ENCODE results near the gene GH2. TPM values are rescaled to one million over a fixed set of nuclear protein-coding genes. Genes with fewer than 3 reads are reported as not detected.
"Not testable (repeated sequence)": the region's sequence is repeated elsewhere in the genome, so short reads cannot be mapped to it uniquely, and the experiment has no call there.

GH2 gene
- total RNA-seq, 2 experiments from 2014 or later = not detected

- H3K9me3 ChIP-seq (ENCODE audit: low read length) = no peaks in the 10 kb centered on the region
- no peaks in the 10 kb centered on the region for H3K79me2 ChIP-seq (ENCODE audit: insufficient read depth, low read depth, low read length)
- no peak overlapping the region for H3K4me3 ChIP-seq (ENCODE audit: low read depth, low read length, poor library complexity, severe bottlenecking)
- peaks cover 54% of the 10 kb centered on the region for H3K4me1 ChIP-seq (ENCODE audit: insufficient read depth, low read length, poor library complexity, severe bottlenecking)
- H3K27ac ChIP-seq (ENCODE audit: low read depth, low read length, poor library complexity, severe bottlenecking) = no peak overlapping the region
- no TSS peak for BruUV-seq (replicated peaks)
- TF ChIP-seq CTCF (conservative IDR thresholded peaks at IDR 0.05; ENCODE audit: low read length) (no peak), EZH2phosphoT487 (IDR thresholded peaks at IDR 0.05; ENCODE audit: borderline replicate concordance, low read depth, low read length) (no peak)
- no peaks in the 10 kb centered on the region for H3K36me3 ChIP-seq (ENCODE audit: insufficient read depth, low read length)
- POLR2A ChIA-PET = interaction anchor here (4.8 kb wide), 1 partner anchor 29 kb away, joined by 52 read pairs; no protein-coding TSS in a partner anchor
- intact Hi-C loops (cut with micrococcal nuclease; ENCODE audit: unreplicated experiment) = loop anchor here (5.0 kb wide), 1 partner anchor 215 kb away; the partner anchor contains the start of gene ERN1
- no peaks in the 10 kb centered on the region for H3K9me2 ChIP-seq (ENCODE audit: insufficient read depth, low read length)
- no peak overlapping the region for H3K4me2 ChIP-seq (ENCODE audit: low read length)
- no peaks in the 10 kb centered on the region for H4K20me1 ChIP-seq (ENCODE audit: insufficient read depth, low read length)
- no peak for DNase-seq (ENCODE audit: low spot score)
- no peak overlapping the region for H2AFZ ChIP-seq (ENCODE audit: low read length)
- CTCF ChIA-PET (ENCODE audit: unreplicated experiment) = interaction anchor here (3.2 to 3.7 kb wide), 2 partner anchors 29 to 32 kb away, joined by 55 to 94 read pairs; no protein-coding TSS in a partner anchor
Measured at GRCh38 chr17:63917646-63918045, 35.9 kb upstream of the GH2 start.

GRCh38 chr17:63917206-63917605, 35.5 kb upstream of the GH2 start:
- not testable (repeated sequence) for H3K9me2 ChIP-seq (ENCODE audit: insufficient read depth, low read length); H3K4me3 ChIP-seq (ENCODE audit: low read depth, low read length, poor library complexity, severe bottlenecking); H3K27ac ChIP-seq (ENCODE audit: low read depth, low read length, poor library complexity, severe bottlenecking); H2AFZ ChIP-seq (ENCODE audit: low read length); H3K36me3 ChIP-seq (ENCODE audit: insufficient read depth, low read length); H3K79me2 ChIP-seq (ENCODE audit: insufficient read depth, low read depth, low read length); H4K20me1 ChIP-seq (ENCODE audit: insufficient read depth, low read length); H3K4me2 ChIP-seq (ENCODE audit: low read length); H3K9me3 ChIP-seq (ENCODE audit: low read length); BruUV-seq (replicated peaks); DNase-seq (ENCODE audit: low spot score)
- H3K4me1 ChIP-seq (ENCODE audit: insufficient read depth, low read length, poor library complexity, severe bottlenecking) = peaks cover 49% of the 10 kb centered on the region
- ChIA-PET CTCF (ENCODE audit: unreplicated experiment) (interaction anchor here (3.7 kb wide), 1 partner anchor 29 kb away, joined by 94 read pairs; no protein-coding TSS in a partner anchor), POLR2A (interaction anchor here (4.8 kb wide), 1 partner anchor 29 kb away, joined by 52 read pairs; no protein-coding TSS in a partner anchor)
- intact Hi-C loops (cut with micrococcal nuclease; ENCODE audit: unreplicated experiment) = loop anchor here (5.0 kb wide), 1 partner anchor 215 kb away; the partner anchor contains the start of gene ERN1

- peak overlapping the region; percentile 71 for H3K4me2 ChIP-seq (ENCODE audit: low read length)
- H3K27ac ChIP-seq (ENCODE audit: low read depth, low read length, poor library complexity, severe bottlenecking) = peak overlapping the region; percentile 50
- H3K9me3 ChIP-seq (ENCODE audit: low read length) = no peaks in the 10 kb centered on the region
- H2AFZ ChIP-seq (ENCODE audit: low read length) = no peak overlapping the region
- TF ChIP-seq EZH2phosphoT487 (IDR thresholded peaks at IDR 0.05; ENCODE audit: borderline replicate concordance, low read depth, low read length) (no peak), CTCF (conservative IDR thresholded peaks at IDR 0.05; ENCODE audit: low read length) (no peak)
- intact Hi-C loops (cut with micrococcal nuclease; ENCODE audit: unreplicated experiment) = loop anchor here (5.0 kb wide), 1 partner anchor 216 kb away; the partner anchor contains the start of gene ERN1
- CTCF ChIA-PET (ENCODE audit: unreplicated experiment) = interaction anchor here (1.4 to 1.5 kb wide), 2 partner anchors 38 to 217 kb away, joined by 3 to 4 read pairs; no protein-coding TSS in a partner anchor
- H3K36me3 ChIP-seq (ENCODE audit: insufficient read depth, low read length) = no peaks in the 10 kb centered on the region
- no peaks in the 10 kb centered on the region for H3K79me2 ChIP-seq (ENCODE audit: insufficient read depth, low read depth, low read length)
- H3K4me1 ChIP-seq (ENCODE audit: insufficient read depth, low read length, poor library complexity, severe bottlenecking) = peaks cover 45% of the 10 kb centered on the region
- H3K4me3 ChIP-seq (ENCODE audit: low read depth, low read length, poor library complexity, severe bottlenecking) = no peak overlapping the region
- no TSS peak for BruUV-seq (replicated peaks)
- no peaks in the 10 kb centered on the region for H3K9me2 ChIP-seq (ENCODE audit: insufficient read depth, low read length)
- DNase-seq (ENCODE audit: low spot score) = no peak
- POLR2A ChIA-PET = interaction anchor here (0.6 to 1.4 kb wide), 2 partner anchors 34 to 154 kb away, joined by 7 read pairs; no protein-coding TSS in a partner anchor
- H4K20me1 ChIP-seq (ENCODE audit: insufficient read depth, low read length) = no peaks in the 10 kb centered on the region
Measured at GRCh38 chr17:63916566-63917185, 34.9 kb upstream of the GH2 start.

DNA sequence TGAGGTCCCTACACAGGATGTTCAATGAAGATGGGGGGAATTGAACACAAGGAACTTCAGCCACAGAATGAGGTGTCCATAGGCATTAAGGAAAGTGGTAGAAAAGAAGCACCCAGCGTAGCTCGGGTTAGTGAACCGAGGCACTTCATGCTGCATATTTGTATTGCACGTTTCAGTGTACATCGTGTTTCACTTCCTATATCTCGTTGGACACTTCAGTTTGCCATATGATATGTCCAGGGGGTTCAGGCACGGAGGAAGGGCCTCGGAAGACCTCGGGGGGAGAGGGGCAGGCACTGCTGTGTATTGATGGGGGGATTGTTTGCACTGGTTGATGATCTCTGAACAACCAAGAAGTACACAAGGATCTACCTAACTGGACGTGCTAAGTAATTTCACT, 34.0 kb upstream of the GH2 start:
- Histone ChIP-seq H3K4me2 (ENCODE audit: low read length) (peak overlapping the region; percentile 71), H2AFZ (ENCODE audit: low read length) (peak overlapping the region; percentile 83; the same call in 1 of the 2 replicates), H3K4me1 (ENCODE audit: insufficient read depth, low read length, poor library complexity, severe bottlenecking) (peaks cover 37% of the 10 kb centered on the region), H3K4me3 (ENCODE audit: low read depth, low read length, poor library complexity, severe bottlenecking) (peak overlapping the region; percentile 41), H3K27ac (ENCODE audit: low read depth, low read length, poor library complexity, severe bottlenecking) (peak overlapping the region; percentile 50)
- not testable (repeated sequence) for H3K79me2 ChIP-seq (ENCODE audit: insufficient read depth, low read depth, low read length); H4K20me1 ChIP-seq (ENCODE audit: insufficient read depth, low read length); BruUV-seq (replicated peaks); H3K9me2 ChIP-seq (ENCODE audit: insufficient read depth, low read length); H3K36me3 ChIP-seq (ENCODE audit: insufficient read depth, low read length); H3K9me3 ChIP-seq (ENCODE audit: low read length)
- intact Hi-C loops (cut with micrococcal nuclease; ENCODE audit: unreplicated experiment) = loop anchor here (5.0 kb wide), 1 partner anchor 217 kb away; the partner anchor contains the start of gene ERN1
- ChIA-PET CTCF (ENCODE audit: unreplicated experiment) (interaction anchor here (0.6 to 1.5 kb wide), 6 partner anchors 30 to 218 kb away, joined by 3 to 4 read pairs (median 4); no protein-coding TSS in a partner anchor), POLR2A (interaction anchor here (0.8 to 1.4 kb wide), 2 partner anchors 31 to 35 kb away, joined by 3 to 7 read pairs; no protein-coding TSS in a partner anchor)
- DNase-seq (ENCODE audit: low spot score) = peak; percentile 71

Data from OCI-LY7 (cell line).